ENCODE measurements around the gene TBC1D5.
"Not testable (repeated sequence)": the region's sequence is repeated elsewhere in the genome, so short reads cannot be mapped to it uniquely, and the experiment has no call there.

TBC1D5 gene

DNA sequence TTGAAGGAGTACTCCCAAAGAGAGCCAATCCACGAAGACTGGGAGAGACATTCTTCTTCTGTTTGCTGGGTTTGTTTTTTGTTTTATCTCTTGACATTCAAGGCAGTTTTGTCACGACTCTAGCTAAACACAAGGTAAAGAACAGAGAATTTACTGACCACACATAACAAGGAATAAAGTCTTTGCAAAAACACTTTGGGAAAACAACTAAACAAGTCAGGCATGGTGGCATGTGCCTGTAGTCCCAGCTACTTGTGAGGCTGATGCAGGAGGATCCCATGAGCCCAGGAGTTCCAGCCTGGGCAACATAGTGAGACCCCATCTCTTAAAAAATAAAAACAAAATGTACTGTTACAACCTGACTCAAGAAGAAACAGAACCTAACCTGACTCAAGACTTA lies 28.0 kb downstream of the TBC1D5 start:
- DNase-seq (ENCODE audit: low read depth in 1 of 2, low spot score in 1 of 2): no peak

DNA sequence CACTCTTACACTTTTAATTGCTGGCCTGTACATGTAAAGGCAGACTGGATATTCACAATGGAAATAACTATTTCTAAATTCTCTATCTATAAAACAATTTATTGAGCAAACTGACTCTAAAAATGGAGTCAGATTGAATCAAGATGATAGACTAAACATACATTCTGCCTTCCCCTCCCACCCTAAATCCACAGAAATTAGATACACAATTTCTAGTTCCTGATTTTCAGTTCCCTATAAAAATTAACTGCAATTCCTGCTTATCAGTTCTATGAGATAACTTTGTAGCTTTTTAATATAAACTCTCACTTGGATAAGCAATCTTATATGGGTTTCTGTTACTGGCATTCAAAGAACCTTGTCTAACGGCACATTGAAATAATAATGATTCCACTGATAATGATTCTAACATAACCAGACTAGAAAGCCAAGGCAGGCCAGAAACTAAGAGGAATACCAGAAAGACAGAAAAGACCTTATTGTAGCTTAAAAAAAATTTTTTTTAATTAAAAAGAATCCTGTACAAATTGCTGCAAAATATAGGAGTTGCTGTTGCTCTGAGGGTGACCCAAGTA lies 33.1 kb downstream of the TBC1D5 start:
- DNase-seq (ENCODE audit: low read depth in 1 of 2, low spot score in 1 of 2): no peak

DNA sequence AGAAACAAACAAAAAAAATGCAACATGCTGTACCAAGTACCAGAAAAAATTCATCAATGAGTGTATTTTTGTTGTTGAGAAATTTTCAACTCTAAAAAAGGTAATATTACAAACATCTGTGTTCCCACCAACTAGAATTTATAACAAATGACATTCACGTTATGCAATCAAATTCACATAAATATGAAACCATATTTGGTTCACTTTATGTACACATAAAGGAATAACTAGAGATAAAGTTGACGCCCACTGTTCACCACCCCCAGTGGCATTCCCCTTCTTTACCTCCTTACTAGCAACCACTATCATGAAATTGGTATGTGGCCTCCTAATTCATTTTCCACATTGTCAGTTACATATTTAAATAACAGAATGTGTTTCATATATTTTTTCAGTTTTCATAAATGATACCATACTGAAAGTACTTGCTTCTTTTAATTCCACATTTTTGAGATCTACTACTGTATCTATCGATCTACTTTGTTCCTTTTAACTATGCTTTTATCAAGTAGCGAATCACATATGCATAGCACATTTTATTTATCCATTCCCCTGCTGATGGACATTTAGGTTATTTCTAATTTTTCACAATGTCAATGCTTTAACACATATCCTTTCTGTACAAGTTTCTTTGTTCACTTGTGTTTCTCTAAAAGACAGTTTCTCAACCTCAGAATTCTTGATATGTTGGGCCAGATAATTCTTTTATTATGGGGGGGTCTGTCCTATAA lies 34.5 kb downstream of the TBC1D5 start:
- DNase-seq (ENCODE audit: low read depth in 1 of 2, low spot score in 1 of 2): no peak

DNA sequence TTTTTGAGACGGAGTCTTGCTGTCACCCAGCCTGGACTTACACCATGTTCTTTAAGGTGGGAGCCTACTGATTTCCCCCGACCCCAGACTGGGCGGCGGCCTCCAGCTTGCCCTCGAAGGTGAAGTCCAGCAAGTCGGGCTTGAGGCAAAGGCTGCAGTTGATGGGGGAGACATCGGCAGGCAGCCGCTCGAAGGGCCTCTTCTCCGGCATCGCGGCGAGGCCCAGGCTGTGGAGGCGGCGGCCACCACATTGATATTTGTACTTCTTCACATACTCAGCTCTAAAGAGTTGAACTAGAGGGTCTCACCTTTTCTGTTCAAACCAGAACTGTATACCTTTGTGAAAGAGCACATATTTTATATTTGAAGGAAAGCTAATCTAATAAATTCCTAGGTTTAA lies 36.4 kb downstream of the TBC1D5 start:
- not testable (repeated sequence) for DNase-seq (ENCODE audit: low read depth in 1 of 2, low spot score in 1 of 2)

DNA sequence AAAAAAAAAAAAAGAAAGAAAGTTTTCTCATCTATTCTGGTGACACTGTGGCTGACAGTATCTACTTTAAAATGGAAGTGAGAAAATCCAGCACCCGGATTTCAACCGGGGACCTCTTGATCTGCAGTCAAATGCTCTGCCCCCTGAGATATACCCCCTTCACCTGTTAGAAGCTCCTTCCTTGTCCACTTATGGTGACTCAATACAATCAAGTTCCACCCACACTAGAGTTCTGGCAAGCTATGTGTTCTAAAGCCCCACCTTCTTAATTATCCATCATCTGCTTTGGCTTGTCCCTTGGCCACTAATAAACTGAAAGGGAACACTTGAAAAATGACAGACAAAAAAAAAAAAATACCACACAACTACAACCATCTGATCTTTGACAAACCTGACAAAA lies 42.6 kb downstream of the TBC1D5 start:
- DNase-seq (ENCODE audit: low read depth in 1 of 2, low spot score in 1 of 2): not testable (repeated sequence)

DNA sequence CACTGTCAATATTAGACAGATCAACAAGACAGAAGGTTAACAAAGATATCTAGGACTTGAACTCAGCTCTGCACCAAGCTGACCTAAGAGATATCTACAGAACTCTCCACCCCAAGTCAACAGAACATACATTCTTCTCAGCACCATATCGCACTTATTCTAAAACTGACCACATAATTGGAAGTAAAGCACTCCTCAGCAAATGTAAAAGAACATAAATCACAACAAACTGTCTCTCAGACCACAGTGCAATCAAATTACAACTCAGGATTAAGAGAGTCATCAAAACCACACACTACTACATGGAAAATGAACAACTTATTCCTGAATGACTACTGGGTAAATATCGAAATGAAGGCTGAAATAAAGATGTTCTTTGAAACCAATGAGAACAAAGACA lies 46.8 kb downstream of the TBC1D5 start:
- DNase-seq (ENCODE audit: low read depth in 1 of 2, low spot score in 1 of 2): not testable (repeated sequence)

DNA sequence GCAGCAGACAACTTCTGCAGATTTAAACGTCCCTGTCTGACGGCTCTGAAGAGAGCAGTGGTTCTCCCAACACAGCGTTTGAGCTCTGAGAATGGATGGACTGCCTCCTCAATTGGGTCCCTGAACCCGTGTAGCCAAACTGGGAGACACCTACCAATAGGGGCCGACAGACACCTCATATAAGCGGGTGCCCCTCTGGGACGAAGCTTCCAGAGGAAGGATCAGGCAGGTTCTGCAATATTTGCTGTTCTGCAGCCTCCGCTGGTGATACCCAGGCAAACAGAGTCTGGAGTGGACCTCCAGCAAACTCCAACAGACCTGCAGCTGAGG lies 48.8 kb downstream of the TBC1D5 start:
- DNase-seq (ENCODE audit: low read depth in 1 of 2, low spot score in 1 of 2): not testable (repeated sequence)

DNA sequence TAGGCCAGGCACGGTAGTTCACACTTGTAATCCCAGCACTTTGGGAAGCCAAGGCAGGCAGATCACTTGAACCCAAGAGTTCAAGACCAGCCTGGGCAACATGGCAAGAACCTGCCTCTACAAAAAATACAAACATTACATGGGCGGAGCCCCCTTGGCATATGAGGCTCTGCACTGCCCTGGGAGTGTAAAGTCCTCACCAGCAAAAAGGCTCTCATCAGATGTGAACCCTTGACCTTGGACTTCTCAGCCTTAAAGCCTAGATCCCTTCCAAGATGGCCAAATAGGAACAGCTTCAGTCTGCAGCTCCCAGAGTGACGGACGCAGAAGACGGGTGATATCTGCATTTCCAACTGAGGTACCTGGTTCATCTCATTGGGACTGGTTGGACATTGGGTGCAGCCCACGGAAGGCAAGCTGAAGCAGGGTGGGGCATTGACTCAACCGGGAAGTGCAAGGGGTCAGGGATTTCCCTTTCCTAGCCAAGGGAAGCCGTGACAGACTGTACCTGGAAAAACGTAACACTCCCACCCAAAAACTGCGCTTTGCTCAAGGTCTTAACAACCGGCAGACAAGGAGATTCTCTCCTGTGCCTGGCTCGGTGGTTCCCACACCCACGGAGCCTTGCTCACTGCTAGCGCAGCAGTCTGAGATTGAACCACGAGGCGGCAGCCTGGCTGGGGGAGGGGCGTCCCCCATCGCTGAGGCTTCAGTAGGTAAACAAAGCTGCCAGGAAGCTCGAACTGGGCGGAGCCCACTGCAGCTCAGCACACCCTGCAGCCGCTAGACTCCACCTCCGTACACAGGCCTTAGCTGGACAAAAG lies 49.4 kb downstream of the TBC1D5 start:
- DNase-seq (ENCODE audit: low read depth in 1 of 2, low spot score in 1 of 2): peak in 1 of 2 donors; percentile 25

DNA sequence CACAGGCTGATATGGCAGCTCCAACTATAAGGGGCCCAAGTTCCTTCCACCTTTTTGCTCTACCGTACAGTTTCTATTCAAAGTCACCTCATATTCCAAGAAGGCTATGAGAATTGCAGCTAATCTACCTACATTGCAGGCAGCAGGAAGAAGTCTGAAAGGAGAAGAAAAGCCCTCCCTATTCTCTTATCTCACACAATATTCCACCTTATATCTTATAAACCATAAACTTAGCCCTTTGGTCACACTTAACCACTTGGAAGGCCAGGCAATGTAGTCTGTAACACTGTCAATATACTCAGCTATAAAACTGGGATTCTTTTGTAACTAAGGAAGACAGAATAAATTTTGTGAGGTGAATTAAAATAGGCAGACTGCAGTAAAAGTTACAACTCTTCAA lies 54.9 kb downstream of the TBC1D5 start:
- DNase-seq (ENCODE audit: low read depth in 1 of 2, low spot score in 1 of 2): no peak

DNA sequence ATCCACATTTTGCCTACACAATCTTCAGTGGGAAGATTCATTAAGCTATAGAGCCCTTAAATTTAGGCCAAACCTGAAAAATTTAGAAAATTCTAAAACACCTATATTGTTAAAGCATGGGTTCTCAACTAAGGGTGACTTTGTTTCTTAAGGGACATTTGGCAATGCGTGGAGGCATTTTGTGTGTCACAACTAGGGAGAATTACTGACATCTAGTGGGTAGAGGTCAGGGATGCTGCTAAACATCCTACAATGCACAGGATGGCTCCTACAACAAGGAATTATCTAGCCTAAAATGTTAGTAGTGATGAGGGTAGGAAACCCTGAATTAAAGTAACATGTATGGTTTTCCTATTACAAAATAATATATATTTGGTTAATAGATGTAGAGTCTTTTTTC lies 55.8 kb downstream of the TBC1D5 start:
- DNase-seq (ENCODE audit: low read depth in 1 of 2, low spot score in 1 of 2): no peak

DNA sequence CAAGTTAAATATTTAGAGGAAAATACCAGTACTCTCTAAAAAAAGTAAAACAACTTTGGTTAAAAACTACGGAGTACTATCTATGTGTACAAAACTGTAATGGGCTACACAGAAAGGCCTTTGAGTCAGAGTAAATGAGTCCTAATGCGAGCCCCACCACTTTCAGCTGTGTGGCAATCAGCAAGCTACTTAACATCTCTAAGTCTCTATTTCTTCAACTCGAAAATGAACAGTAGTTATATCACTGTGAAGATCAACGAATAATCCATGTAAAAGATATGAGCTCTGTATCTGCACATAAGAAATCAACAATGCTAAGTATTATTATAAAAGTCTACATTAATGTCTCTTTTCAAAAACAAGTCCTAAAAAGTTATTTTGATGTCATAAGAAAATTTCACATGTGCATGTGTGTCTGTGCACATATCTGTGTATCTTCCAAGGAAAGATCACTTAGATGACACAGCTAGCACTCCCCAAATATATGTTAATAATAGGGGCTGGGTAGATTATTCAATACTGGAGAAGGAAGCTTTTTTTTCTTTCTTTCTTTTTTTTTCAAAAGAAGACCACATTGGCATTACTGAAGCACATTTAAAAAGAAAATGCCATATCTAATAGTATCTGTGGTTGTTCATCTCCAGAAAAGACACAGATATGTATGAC lies 58.8 kb downstream of the TBC1D5 start:
- no peak for DNase-seq (ENCODE audit: low read depth in 1 of 2, low spot score in 1 of 2)

DNA sequence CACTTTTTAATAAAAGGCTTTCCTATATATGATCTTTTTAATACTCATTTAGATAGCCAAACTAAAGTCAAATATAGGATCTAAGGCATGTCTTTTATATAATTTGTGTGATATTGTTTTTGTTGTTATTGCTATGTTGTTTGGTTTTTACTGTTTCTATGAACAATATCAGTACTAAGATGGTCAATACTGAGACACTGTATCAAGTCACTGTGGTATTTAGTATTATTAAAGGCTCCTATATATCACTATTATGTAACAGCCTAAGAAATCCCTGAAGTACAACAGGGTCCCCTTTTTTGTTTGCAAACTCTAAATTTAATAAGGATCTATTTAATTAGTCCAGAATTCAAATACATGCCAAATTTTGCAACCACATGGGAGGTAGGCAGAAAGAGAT lies 61.9 kb downstream of the TBC1D5 start:
- no peak for DNase-seq (ENCODE audit: low read depth in 1 of 2, low spot score in 1 of 2)

DNA sequence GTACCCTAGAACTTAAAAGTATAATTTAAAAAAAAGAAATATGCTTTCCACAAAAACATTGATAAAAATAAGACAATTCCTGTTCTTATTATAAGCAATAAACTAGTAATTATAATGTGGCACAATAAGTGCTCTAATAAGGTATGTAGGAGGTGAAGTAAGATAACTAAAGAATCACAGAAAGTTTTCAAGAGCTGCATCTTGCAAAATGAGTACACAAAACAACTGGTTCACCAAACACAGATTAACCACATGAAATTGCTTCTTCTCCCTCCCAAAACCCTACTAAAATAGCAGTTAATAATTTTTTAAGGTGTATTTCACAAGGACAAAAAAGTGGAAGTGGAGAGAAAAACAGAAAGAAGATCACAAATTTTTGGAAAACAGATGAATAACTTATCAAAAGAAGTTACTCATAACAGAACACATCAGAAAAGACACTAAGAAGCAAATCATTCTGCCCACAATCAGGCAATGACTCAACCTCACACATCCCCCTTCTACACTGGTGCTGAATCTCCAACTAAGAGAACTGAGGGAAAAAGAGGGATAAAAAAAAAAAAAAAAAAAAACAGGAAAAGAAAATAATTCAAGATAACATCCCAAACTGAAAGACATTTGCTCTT lies 64.2 kb downstream of the TBC1D5 start:
- no peak for DNase-seq (ENCODE audit: low read depth in 1 of 2, low spot score in 1 of 2)

DNA sequence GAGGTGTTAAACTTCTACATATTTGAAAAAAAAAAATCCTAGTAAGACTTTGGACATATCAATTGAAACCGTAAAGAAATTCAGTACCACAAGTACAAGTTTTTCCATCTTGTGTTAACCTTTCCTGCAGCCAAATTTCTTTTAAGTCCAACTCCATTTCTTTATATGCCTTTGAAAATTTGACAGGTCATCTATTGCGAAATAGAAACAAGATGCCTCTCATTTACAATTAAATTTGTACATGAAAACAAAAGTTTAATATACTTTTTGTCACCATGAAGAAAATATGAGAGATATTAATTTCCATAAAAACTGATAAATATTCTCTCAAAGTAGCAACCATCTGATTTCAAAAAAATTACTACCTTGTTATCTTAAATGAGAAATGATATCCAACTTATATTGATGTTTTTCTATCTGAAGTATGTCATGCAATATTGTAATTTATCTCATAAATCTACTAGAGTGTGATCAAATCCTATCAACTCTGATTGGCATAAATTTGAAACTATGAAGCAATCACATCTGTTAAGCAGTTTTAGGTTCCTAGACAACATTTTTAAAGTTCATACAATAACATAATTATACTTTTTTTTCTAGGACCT lies 68.2 kb downstream of the TBC1D5 start:
- no peak for DNase-seq (ENCODE audit: low read depth in 1 of 2, low spot score in 1 of 2)

DNA sequence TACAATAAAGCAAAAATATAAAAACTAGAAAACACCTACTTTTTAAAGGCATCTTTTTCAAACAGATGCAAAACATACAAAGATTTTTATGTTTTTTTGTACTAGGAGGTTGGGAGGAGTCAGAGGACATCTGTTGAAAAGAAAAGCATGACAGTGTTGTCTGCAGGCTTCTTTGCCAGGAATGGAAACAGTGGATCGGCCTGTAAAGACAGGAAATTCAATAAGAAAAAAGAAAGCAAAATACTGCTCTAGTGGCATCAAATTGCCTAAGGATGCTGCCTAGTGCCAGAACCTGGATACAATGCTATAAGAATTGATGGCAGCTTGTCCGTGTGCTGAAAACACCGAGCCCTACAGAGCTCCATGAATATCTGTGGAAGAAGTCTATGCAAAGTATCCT lies 69.9 kb downstream of the TBC1D5 start:
- DNase-seq (ENCODE audit: low read depth in 1 of 2, low spot score in 1 of 2): no peak

DNA sequence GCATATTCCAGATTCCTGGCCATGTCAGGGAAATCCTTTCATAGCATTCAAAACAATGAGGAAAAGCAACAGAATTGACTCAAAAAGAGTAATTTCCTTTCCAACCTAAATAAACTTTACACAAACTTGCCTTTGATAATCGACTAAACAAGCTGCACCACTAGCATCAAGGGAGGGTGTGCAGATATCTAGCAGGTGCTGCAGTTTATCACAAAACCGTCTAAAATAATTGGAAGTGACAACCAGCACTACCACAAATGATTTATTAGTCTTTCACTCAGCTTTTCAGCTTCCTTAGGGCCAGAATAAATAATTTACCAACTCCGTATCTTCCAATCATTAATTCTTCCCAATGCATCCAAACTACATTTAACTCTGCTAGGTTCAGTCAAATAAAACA lies 71.7 kb downstream of the TBC1D5 start:
- no peak for DNase-seq (ENCODE audit: low read depth in 1 of 2, low spot score in 1 of 2)

DNA sequence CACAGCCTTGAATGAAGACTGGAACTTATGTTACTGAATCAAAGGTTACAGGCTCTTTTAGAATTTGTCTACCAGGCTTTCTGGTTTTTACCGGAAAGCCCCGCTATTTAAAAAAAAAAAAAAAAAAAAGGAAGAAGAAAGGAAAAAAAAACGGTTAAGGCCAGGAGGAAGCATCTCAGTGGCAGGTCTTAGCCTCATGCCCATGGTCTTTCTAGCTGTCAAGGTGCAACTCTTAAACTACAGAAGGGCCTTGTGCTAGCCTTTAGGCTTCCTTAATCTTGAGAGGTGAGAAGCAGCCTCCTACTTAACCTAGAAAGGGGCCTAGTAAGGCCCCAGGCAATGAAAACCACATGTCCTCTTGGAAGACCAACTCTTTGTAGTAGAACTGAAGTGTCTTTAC lies 77.5 kb downstream of the TBC1D5 start:
- DNase-seq (ENCODE audit: low read depth in 1 of 2, low spot score in 1 of 2): no peak

DNA sequence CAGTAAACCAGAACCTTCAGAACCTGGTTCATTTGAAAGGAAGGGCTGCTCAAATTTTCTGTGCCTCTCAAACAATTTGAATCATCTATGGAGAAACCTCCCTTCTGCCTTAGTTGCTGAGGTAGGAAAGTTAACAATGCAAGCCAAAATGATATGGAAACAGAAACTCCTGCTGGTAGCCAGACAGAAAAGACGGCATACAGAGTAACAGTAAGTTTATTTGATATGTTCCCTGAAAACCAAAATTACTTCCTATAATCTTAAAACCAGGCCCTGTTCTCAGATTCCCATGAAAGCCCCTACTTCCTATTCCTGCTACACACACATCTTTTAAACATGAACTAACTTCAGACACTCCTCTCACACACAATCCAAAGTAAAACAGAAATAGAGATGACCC lies 86.2 kb downstream of the TBC1D5 start:
- DNase-seq (ENCODE audit: low read depth in 1 of 2, low spot score in 1 of 2): no peak

DNA sequence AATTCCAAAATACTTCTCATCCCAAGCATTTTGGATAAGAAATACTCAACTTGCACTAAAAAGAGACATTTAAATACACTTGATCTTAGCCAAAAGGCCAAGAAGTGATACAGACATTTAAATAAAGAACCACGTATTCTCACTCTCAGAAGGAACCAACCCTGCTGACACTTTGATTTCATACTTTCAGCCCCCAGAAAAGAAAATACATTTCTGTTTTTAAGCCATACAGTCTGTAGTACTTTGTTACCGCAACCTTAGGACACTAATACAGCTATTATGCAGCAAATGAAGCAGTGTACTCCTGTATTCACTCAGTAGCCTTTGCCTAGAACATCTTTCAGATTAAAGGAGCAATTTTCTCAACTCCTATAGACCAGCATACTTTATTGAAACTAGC lies 86.7 kb downstream of the TBC1D5 start:
- no peak for DNase-seq (ENCODE audit: low read depth in 1 of 2, low spot score in 1 of 2)

DNA sequence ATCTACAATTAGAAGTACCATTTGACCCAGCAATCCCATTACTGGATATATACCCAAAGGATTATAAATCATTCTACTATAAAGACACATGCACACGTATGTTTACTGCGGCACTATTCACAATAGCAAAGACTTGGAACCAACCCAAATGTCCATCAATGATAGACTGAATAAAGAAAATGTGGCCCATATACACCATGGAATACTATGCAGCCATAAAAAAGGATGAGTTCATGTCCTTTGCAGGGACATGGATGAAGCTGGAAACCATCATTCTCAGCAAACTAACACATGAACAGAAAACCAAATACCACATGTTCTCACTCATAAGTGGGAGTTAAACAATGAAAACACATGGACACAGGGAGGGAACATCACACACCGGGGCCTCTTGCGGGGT lies 92.7 kb downstream of the TBC1D5 start:
- not testable (repeated sequence) for DNase-seq (ENCODE audit: low read depth in 1 of 2, low spot score in 1 of 2)

Measured in stimulated activated CD4-positive, alpha-beta T cell treated with anti-CD3 and anti-CD28 coated beads, Interleukin-15, amount 100 ng/mL, for 1 hour (primary cell).